ENCODE measurements around the gene P2RY8.
"Not testable (repeated sequence)": the region's sequence is repeated elsewhere in the genome, so short reads cannot be mapped to it uniquely, and the experiment has no call there.

Gene P2RY8

GRCh38 chrX:1449823-1450149, 87.2 kb downstream of the P2RY8 start:
- Histone ChIP-seq H3K27ac (replicated peaks) (no peak overlapping the region), H3K27me3 (ENCODE audit: insufficient read depth, poor library complexity, severe bottlenecking) (no peaks in the 10 kb centered on the region), H3K4me3 (replicated peaks; ENCODE audit: insufficient read depth, low read length) (no peak overlapping the region)
- TF ChIP-seq CTCF (IDR thresholded peaks at IDR 0.05; ENCODE audit: insufficient read depth, low read length), result no peak
- TF ChIP-seq SPI1 (IDR thresholded peaks at IDR 0.05; ENCODE audit: borderline replicate concordance, low read depth), result no peak
- TF ChIP-seq, protein P1, sequence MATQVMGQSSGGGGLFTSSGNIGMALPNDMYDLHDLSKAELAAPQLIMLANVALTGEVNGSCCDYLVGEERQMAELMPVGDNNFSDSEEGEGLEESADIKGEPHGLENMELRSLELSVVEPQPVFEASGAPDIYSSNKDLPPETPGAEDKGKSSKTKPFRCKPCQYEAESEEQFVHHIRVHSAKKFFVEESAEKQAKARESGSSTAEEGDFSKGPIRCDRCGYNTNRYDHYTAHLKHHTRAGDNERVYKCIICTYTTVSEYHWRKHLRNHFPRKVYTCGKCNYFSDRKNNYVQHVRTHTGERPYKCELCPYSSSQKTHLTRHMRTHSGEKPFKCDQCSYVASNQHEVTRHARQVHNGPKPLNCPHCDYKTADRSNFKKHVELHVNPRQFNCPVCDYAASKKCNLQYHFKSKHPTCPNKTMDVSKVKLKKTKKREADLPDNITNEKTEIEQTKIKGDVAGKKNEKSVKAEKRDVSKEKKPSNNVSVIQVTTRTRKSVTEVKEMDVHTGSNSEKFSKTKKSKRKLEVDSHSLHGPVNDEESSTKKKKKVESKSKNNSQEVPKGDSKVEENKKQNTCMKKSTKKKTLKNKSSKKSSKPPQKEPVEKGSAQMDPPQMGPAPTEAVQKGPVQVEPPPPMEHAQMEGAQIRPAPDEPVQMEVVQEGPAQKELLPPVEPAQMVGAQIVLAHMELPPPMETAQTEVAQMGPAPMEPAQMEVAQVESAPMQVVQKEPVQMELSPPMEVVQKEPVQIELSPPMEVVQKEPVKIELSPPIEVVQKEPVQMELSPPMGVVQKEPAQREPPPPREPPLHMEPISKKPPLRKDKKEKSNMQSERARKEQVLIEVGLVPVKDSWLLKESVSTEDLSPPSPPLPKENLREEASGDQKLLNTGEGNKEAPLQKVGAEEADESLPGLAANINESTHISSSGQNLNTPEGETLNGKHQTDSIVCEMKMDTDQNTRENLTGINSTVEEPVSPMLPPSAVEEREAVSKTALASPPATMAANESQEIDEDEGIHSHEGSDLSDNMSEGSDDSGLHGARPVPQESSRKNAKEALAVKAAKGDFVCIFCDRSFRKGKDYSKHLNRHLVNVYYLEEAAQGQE (IDR thresholded peaks at IDR 0.05; ENCODE audit: insufficient replicate concordance, low read depth), result no peak
- no peak for TF ChIP-seq POLR2AphosphoS5 (IDR thresholded peaks at IDR 0.05; ENCODE audit: low read depth)
- TF ChIP-seq GABPA (IDR thresholded peaks at IDR 0.05; ENCODE audit: low read depth), result no peak
- no peak for DNase-seq (ENCODE audit: low read depth in 1 of 2, low spot score in 1 of 2)

GRCh38 chrX:1449036-1449822, 87.8 kb downstream of the P2RY8 start:
- TF ChIP-seq SPI1 (IDR thresholded peaks at IDR 0.05; ENCODE audit: borderline replicate concordance, low read depth) (no peak), CTCF (IDR thresholded peaks at IDR 0.05; ENCODE audit: insufficient read depth, low read length) (no peak), POLR2AphosphoS5 (IDR thresholded peaks at IDR 0.05; ENCODE audit: low read depth) (no peak), GABPA (IDR thresholded peaks at IDR 0.05; ENCODE audit: low read depth) (no peak)
- TF ChIP-seq, protein P1 (IDR thresholded peaks at IDR 0.05; ENCODE audit: insufficient replicate concordance, low read depth), result no peak
- H3K27ac ChIP-seq (replicated peaks), result no peak overlapping the region
- no peak overlapping the region for H3K4me3 ChIP-seq (replicated peaks; ENCODE audit: insufficient read depth, low read length)
- no peaks in the 10 kb centered on the region for H3K27me3 ChIP-seq (ENCODE audit: insufficient read depth, poor library complexity, severe bottlenecking)
- no peak for DNase-seq (ENCODE audit: low read depth in 1 of 2, low spot score in 1 of 2)

DNA sequence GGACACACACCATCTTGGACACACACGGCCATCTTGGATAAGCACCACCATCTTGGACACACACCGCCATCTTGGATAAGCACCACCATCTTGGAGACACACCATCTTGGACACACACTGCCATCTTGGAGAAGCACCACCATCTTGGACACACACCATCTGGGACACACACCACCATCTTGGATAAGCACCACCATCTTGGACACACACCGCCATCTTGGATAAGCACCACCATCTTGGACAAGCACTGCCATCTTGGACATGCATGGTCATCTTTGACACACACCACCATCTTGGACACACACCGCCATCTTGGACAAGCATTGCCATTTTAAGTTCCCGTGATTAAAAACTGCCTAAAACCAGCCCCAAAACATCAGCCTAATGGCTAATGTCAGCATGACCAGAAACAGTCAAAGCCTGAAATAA, 88.4 kb downstream of the P2RY8 start:
- not testable (repeated sequence) for H3K4me3 ChIP-seq (replicated peaks; ENCODE audit: insufficient read depth, low read length); H3K27ac ChIP-seq (replicated peaks); H3K27me3 ChIP-seq (ENCODE audit: insufficient read depth, poor library complexity, severe bottlenecking); DNase-seq (ENCODE audit: low read depth in 1 of 2, low spot score in 1 of 2)

- H3K4me3 ChIP-seq (replicated peaks; ENCODE audit: insufficient read depth, low read length); DNase-seq (ENCODE audit: low read depth in 1 of 2, low spot score in 1 of 2): not testable (repeated sequence)
Measured at GRCh38 chrX:1447969-1448572, 88.9 kb downstream of the P2RY8 start.

DNA sequence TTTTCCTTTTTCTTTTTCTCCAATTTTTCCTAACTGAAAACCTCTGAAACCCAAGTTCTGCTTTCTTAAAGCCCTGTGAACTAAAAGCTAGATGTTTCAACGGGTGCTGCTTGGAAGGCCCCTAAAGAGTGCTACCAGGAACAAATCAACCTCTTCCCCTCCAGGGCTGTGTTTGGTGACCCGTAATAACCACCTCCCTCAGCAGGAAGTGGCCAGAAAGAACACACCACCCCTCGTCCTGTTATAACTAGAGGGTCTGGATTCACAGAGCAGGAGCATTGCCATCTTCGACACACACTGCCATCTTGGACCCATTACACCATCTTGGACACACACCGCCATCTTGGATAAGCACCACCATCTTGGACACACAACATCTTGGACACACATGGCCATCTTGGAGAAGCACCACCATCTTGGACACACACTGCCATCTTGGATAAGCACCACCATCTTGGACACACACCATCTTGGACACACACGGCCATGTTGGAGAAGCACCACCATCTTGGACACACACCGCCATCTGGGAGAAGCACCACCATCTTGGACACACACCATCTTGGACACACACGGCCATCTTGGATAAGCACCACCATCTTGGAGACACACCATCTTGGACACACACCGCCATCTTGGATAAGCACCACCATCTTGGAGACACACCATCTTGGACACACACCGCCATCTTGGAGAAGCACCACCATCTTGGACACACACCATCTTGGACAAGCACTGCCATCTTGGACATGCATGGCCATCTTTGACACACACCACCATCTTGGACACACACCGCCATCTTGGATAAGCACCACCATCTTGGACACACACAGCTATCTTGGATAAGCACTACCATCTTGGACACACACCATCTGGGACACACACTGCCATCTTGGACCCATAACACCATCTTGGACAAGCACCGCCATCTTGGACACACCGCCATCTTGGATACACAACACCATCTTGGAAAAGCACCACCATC, 89.7 kb downstream of the P2RY8 start:
- DNase-seq (ENCODE audit: low read depth in 1 of 2, low spot score in 1 of 2), result peak in 1 of 2 experiments; percentile 43
- not testable (repeated sequence) for H3K4me3 ChIP-seq (replicated peaks; ENCODE audit: insufficient read depth, low read length); H3K27me3 ChIP-seq (ENCODE audit: insufficient read depth, poor library complexity, severe bottlenecking)
- H3K27ac ChIP-seq (replicated peaks), result 0 out of 2 replicates have a peak overlapping the region, but pooled peaks have one; percentile 14

More at GRCh38 chrX:1447969-1448572, 88.9 kb downstream of the P2RY8 start:
- not testable (repeated sequence) for H3K27me3 ChIP-seq (ENCODE audit: insufficient read depth, poor library complexity, severe bottlenecking); H3K27ac ChIP-seq (replicated peaks)
